GM04504 (cell line): ENCODE data around the gene KTN1.

Experiments used
- DNase-seq: peaks from one replicate; pipeline ENCODE4 v3.0.0-alpha.2; 2012; ENCODE audit warnings: low read depth

KTN1 gene

GRCh38 chr14:55610713-55611370, 30.8 kb downstream of the KTN1 start:
- DNase-seq, result no peak

GRCh38 chr14:55611859-55612258, 31.9 kb downstream of the KTN1 start:
- no peak for DNase-seq

GRCh38 chr14:55614304-55614703, 34.3 kb downstream of the KTN1 start:
- no peak for DNase-seq

- DNase-seq, result no peak
Measured at GRCh38 chr14:55620277-55620676, 40.3 kb downstream of the KTN1 start.

GRCh38 chr14:55620981-55621380, 41.0 kb downstream of the KTN1 start:
- DNase-seq, result no peak

GRCh38 chr14:55621391-55621790, 41.4 kb downstream of the KTN1 start:
- DNase-seq, result no peak

- no peak for DNase-seq
Measured at GRCh38 chr14:55624913-55625312, 44.9 kb downstream of the KTN1 start.

- no peak for DNase-seq
Measured at GRCh38 chr14:55625481-55625880, 45.5 kb downstream of the KTN1 start.

- no peak for DNase-seq
Measured at GRCh38 chr14:55626131-55626530, 46.1 kb downstream of the KTN1 start.

GRCh38 chr14:55628426-55628825, 48.4 kb downstream of the KTN1 start:
- DNase-seq, result no peak

- DNase-seq, result no peak
Measured at GRCh38 chr14:55638665-55639064, 58.7 kb downstream of the KTN1 start.

- DNase-seq, result no peak
Measured at GRCh38 chr14:55641290-55641689, 61.3 kb downstream of the KTN1 start.

GRCh38 chr14:55641954-55642353, 61.9 kb downstream of the KTN1 start:
- DNase-seq, result no peak

GRCh38 chr14:55645145-55645544, 65.1 kb downstream of the KTN1 start:
- no peak for DNase-seq

GRCh38 chr14:55645845-55646832, 66.1 kb downstream of the KTN1 start:
- DNase-seq, result no peak

- no peak for DNase-seq
Measured at GRCh38 chr14:55650992-55651391, 71.0 kb downstream of the KTN1 start.

GRCh38 chr14:55654243-55654642, 74.2 kb downstream of the KTN1 start:
- no peak for DNase-seq

GRCh38 chr14:55661029-55661428, 81.0 kb downstream of the KTN1 start:
- DNase-seq, result no peak

GRCh38 chr14:55662752-55663151, 82.7 kb downstream of the KTN1 start:
- no peak for DNase-seq

- no peak for DNase-seq
Measured at GRCh38 chr14:55665067-55665675, 85.2 kb downstream of the KTN1 start.

GRCh38 chr14:55667801-55668200, 87.8 kb downstream of the KTN1 start:
- no peak for DNase-seq

- DNase-seq, result no peak
Measured at GRCh38 chr14:55671641-55672040, 91.6 kb downstream of the KTN1 start.

GRCh38 chr14:55673048-55673447, 93.0 kb downstream of the KTN1 start:
- no peak for DNase-seq
